Coronary artery (tissue), 2 donors: ENCODE measurements around the gene NTMT1.
"Not testable (repeated sequence)": the region's sequence is repeated elsewhere in the genome, so short reads cannot be mapped to it uniquely, and the experiment has no call there.

Source experiments
- DNase-seq: peaks from one replicate; pipeline ENCODE4 v3.0.0-alpha.2; 2017; ENCODE audit warnings: low spot score
- H3K27ac ChIP-seq, 2 donors: fragments of 200-600 bp; sonication (generic); one replicate each; pipeline ENCODE4 v1.5.1; 2016 to 2019
- H3K4me3 ChIP-seq: fragments of 200-600 bp; sonication (generic); 2 replicates; pipeline ENCODE4 v1.5.1; 2016; ENCODE audit warnings: mild to moderate bottlenecking, moderate library complexity
- CTCF ChIP-seq: fragments of 200-600 bp; sonication (generic); IDR thresholded peaks from one replicate; pipeline ENCODE4 v1.5.1; 2019; ENCODE audit warnings: antibody characterized with exemption

NTMT1 gene

GRCh38 chr9:129633207-129633606 is 7.2 kb downstream of the NTMT1 start:
- Histone ChIP-seq H3K27ac (no peak overlapping the region), H3K4me3 (no peak overlapping the region)
- no peak for TF ChIP-seq CTCF
- DNase-seq: no peak

DNA sequence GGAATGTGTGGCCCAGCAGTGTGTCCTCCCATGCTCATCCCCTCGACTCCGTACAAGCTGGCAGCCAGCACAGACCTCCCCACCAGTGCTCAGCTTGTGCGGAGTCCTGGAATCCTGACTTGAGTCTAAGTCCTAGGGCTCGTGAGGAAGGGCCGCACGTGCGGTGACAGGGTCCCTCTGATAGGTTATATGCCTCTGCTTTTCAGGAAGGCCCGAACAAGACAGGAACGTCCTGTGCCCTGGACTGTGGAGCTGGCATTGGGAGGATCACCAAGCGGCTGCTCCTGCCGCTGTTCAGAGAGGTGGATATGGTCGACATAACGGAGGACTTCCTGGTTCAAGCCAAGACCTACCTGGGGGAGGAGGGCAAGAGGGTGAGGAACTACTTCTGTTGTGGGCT is 7.9 kb downstream of the NTMT1 start:
- Histone ChIP-seq H3K4me3 (no peak overlapping the region), H3K27ac (no peak overlapping the region)
- no peak for TF ChIP-seq CTCF
- DNase-seq: no peak

- no peak for TF ChIP-seq CTCF
- no peak overlapping the region for H3K4me3 ChIP-seq
- H3K27ac ChIP-seq: no peak overlapping the region
- no peak for DNase-seq
Measured at GRCh38 chr9:129635099-129636065, 9.4 kb downstream of the NTMT1 start.

DNA sequence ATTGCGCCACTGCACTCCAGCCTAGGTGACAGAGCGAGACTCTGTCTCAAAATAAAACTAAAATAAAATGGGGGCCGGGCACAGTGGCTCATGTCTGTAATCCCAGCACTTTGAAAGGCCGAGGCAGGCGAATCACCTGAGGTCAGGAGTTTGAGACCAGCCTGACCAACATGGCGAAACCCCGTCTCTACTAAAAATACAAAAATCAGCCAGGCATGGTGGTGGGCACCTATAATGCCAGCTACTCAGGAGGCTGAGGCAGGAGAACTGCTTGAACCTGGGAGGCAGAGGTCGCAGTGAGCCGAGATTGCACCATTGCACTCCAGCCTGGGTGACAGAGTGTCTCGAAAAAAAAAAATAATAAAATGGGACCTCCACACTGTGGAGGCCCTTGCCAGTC is 10.4 kb downstream of the NTMT1 start:
- H3K27ac ChIP-seq, H3K4me3 ChIP-seq, DNase-seq: not testable (repeated sequence)

GRCh38 chr9:129637102-129637501 is 11.1 kb downstream of the NTMT1 start:
- TF ChIP-seq CTCF: no peak
- H3K4me3 ChIP-seq: no peak overlapping the region
- no peak for DNase-seq
- no peak overlapping the region for H3K27ac ChIP-seq

DNA sequence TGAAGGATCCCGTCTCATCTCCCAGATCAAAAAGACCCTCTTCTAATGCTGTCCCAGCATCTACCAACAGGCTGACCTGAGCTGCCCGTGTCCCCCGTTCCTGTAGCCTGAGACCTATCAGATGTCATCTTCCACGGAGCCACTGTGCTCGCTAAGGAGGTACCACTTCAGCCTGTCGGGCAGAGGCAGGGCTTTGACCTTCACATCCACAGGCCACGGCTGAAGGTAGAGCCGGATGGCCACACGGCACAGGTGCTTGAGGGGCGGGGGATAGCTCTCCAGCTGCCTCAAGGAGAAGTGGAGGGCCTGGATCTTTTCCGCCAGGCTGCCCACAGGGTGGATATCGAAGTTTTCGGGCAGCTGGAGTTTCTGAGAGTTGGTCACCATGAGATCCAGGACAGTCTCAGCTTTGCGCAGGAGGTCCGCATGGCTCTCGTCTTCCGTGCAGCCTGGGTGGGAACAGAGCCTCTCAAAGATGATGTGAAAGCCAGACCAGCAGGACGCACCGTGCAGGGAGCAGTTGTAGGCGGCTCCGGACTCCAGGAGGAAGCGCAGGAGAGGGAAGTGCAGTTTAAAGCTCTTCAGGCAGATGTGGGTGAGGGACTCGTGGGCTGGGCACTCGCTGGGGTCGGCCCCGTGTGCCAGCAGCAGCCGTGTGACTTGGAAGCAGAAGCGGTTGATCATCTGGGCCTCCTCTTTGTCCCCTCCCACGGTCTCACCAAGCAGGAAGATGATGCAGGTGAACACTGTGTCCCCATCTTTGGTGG is 11.9 kb downstream of the NTMT1 start:
- H3K4me3 ChIP-seq: no peak overlapping the region
- no peak for DNase-seq
- TF ChIP-seq CTCF: no peak
- H3K27ac ChIP-seq: no peak overlapping the region

DNA sequence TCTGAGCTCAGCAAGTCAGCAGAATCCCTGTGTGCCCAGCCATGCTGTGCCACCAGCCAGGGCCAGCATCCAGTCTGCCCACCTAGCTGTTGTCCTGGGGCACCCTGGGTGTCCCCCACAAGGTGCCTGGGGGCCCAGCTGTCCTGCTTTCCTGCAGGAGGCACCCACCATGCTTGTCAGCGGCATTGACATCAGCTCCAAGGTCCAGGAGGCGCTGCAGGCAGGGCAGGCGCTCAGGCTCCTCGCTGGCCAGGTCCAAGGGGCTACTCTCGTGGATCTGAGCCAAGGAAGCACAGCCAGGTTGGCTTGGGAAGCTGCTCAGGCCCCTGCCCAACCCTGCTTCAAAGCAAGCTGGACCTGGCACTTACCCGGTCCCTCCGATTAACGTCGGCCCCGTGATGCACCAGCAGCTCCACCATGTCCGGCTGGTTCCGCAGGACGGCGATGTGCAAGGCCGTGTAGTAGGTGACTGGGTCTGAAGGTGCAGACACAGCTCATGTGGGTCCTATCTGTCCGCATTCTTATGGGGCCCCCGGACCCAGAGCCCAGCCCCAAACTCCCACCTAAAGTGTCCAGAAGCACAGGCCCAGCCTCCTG is 13.2 kb downstream of the NTMT1 start:
- Histone ChIP-seq H3K27ac (no peak overlapping the region), H3K4me3 (no peak overlapping the region)
- no peak for DNase-seq
- no peak for TF ChIP-seq CTCF
